Colonic mucosa (tissue), 4 donors: ENCODE data around the gene SNRPA1. TPM values are rescaled to one million over a fixed set of nuclear protein-coding genes. Genes with fewer than 3 reads are reported as not detected.

Experiments
- DNase-seq: peaks from one replicate; pipeline ENCODE4 v3.0.0-alpha.2; 2020
- H3K27ac ChIP-seq: fragments of 200-600 bp; one replicate; pipeline ENCODE4 v1.8.0; 2021
- H3K27me3 ChIP-seq: fragments of 200-600 bp; one replicate; pipeline ENCODE4 v1.8.0; 2021
- H3K36me3 ChIP-seq: fragments of 200-600 bp; one replicate; pipeline ENCODE4 v1.8.0; 2021
- H3K4me1 ChIP-seq: fragments of 200-600 bp; one replicate; pipeline ENCODE4 v1.8.0; 2021; ENCODE audit warnings: mild to moderate bottlenecking
- H3K4me3 ChIP-seq: fragments of 200-600 bp; one replicate; pipeline ENCODE4 v1.8.0; 2021
- H3K9ac ChIP-seq, 2 donors: one replicate each; pipeline ENCODE4 v1.7.0; 2013; ENCODE audit warnings: control low read depth in 2 of 2, low read depth in 2 of 2, low read length in 2 of 2
- H3K9me3 ChIP-seq: fragments of 200-600 bp; one replicate; pipeline ENCODE4 v1.8.0; 2021
- intact Hi-C: fragments of 100-400 bp; cut with DNase I; formaldehyde crosslinking; loops from one replicate; pipeline ENCODE4 v1.14.1; 2022
- total RNA-seq, 2 donors: library from RNA; stranded (reverse); fragmentation: NEBNext Ultra II Directional in 1 of 2; extraction: Animal tissue kit (Norgen Biotek cat#: 25700) in 1 of 2; gene quantifications; one replicate each; pipeline ENCODE4 v1.2.1, GENCODE V29; 2021
- TF ChIP-seq, protein P1 (sequence below): fragments of 200-600 bp; IDR thresholded peaks from one replicate; pipeline ENCODE4 v1.8.0; 2022; ENCODE audit warnings: antibody characterized with exemption, mild to moderate bottlenecking
- donor health status: healthy.
- donor health status: DM: no; HTN: no; CAD: no.
- donor health status: DM: no; HTN: no; CAD: no.

Gene SNRPA1
- total RNA-seq, 2 donors from 2014 or later: 52.6 to 82.7 TPM

DNA sequence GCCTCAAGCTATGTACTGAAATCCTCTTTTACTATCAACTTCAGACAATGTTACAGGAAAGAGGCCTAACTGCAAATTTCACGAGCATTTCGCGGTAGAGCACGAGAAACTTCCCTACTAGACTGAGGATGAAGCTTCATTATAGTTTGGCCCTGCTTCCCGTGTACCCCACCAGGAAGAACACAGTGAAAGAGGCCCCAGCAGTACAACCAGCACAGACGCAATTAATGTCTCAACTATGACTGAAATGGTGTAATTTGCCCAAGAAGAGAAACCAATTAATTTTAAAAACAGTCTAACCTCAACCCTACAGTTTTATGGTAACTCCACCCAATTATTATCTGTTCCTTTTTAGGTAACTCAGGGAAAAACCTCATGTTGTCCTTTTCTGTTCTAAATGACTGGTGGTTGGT is 55.3 kb downstream of the SNRPA1 start:
- H3K9ac ChIP-seq: no peak overlapping the region
- no peaks in the 10 kb centered on the region for H3K9me3 ChIP-seq
- H3K36me3 ChIP-seq: no peaks in the 10 kb centered on the region
- no peak for DNase-seq
- TF ChIP-seq, protein P1, sequence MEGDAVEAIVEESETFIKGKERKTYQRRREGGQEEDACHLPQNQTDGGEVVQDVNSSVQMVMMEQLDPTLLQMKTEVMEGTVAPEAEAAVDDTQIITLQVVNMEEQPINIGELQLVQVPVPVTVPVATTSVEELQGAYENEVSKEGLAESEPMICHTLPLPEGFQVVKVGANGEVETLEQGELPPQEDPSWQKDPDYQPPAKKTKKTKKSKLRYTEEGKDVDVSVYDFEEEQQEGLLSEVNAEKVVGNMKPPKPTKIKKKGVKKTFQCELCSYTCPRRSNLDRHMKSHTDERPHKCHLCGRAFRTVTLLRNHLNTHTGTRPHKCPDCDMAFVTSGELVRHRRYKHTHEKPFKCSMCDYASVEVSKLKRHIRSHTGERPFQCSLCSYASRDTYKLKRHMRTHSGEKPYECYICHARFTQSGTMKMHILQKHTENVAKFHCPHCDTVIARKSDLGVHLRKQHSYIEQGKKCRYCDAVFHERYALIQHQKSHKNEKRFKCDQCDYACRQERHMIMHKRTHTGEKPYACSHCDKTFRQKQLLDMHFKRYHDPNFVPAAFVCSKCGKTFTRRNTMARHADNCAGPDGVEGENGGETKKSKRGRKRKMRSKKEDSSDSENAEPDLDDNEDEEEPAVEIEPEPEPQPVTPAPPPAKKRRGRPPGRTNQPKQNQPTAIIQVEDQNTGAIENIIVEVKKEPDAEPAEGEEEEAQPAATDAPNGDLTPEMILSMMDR: no peak
- intact Hi-C loops: no loop called here
- no peak overlapping the region for H3K27ac ChIP-seq
- H3K4me1 ChIP-seq: no peaks in the 10 kb centered on the region
- no peak overlapping the region for H3K4me3 ChIP-seq
- H3K27me3 ChIP-seq: no peaks in the 10 kb centered on the region

DNA sequence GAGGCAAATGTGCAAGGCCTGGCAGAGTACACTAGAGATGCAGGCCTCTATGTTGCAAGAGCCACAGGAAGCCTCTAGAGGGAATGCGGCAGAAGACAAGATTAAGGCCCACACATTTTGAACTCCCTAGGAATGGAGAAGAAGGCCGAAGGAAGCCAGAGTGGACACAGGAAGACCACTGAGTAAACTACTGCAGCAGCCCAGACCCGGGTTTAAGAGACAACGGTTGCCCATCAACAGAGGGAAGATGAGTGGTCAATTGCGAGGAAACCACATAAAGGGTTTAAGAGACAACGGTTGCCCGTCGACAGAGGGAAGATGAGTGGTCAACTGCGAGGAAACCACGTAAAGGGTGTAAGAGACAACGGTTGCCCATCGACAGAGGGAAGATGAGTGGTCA is 57.8 kb downstream of the SNRPA1 start:
- Histone ChIP-seq H3K4me1 (no peaks in the 10 kb centered on the region), H3K36me3 (no peaks in the 10 kb centered on the region), H3K4me3 (no peak overlapping the region), H3K27me3 (no peaks in the 10 kb centered on the region), H3K9me3 (no peaks in the 10 kb centered on the region), H3K9ac (no peak overlapping the region), H3K27ac (no peak overlapping the region)
- TF ChIP-seq, protein P1: no peak
- DNase-seq: no peak
- intact Hi-C loops: no loop called here

DNA sequence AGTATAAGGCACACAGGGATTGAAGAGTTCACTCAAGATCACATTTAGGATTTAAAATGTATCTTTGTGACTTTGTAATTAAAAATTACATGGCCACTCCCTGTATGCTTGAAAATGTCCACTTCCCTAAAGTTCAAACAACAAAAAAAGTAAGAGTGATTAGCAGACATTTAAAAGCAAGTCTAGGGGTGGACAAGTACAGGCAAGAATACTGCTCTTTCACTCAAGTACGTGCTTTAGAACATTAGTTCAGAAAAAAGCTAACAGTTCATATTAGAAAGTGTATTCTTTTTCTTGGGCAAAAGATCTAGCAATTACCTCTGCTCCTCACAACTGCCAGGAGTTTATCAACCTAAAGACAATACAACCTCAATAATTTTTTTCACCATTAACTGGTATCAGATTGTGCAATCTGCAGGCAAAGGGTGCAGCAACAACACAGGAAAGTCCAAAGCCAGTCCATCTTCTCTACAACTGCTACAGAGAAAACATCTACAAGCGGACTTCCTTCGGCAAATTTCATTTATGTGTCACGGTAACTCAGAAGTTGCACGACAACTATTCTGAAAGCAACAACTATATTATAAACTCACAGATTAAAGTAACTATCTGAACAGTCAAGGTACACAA is 61.3 kb downstream of the SNRPA1 start:
- DNase-seq: no peak
- H3K36me3 ChIP-seq: no peaks in the 10 kb centered on the region
- no peak overlapping the region for H3K9ac ChIP-seq
- TF ChIP-seq, protein P1: no peak
- no peak overlapping the region for H3K4me3 ChIP-seq
- no peak overlapping the region for H3K27ac ChIP-seq
- H3K4me1 ChIP-seq: no peaks in the 10 kb centered on the region
- intact Hi-C loops: no loop called here
- H3K27me3 ChIP-seq: no peaks in the 10 kb centered on the region
- H3K9me3 ChIP-seq: no peaks in the 10 kb centered on the region

DNA sequence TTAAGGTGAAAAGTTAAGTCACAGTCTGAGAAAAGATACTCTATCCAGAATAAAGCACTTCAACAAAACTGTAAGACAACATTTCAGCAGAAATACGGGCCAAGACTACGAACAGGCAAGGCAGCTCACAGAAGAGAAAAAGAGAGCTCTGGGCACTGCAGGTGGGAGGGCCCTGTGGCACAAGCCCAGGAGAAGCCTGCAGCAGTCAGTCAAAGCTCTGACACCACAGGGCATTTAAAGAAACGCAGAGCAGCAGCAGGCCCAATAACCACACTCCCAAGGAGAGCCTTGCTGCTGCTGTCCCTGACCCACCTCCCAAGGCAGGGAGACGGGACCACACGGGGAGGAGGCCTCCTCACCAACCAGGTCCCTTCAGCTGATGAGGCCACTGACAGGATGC is 62.4 kb downstream of the SNRPA1 start:
- Histone ChIP-seq H3K4me1 (no peaks in the 10 kb centered on the region), H3K9me3 (no peaks in the 10 kb centered on the region), H3K27ac (no peak overlapping the region), H3K27me3 (no peaks in the 10 kb centered on the region), H3K36me3 (no peaks in the 10 kb centered on the region), H3K9ac (no peak overlapping the region), H3K4me3 (no peak overlapping the region)
- intact Hi-C loops: no loop called here
- DNase-seq: no peak
- TF ChIP-seq, protein P1: no peak

Other genes with a start within 250 kb of the SNRPA1 start
- 10 to 100 TPM; 12.3 to 13.7 TPM for gene CHSY1, start 43.2 kb downstream of the SNRPA1 start, total RNA-seq
- 100 to 1,000 TPM in 1 of 2 donors, 10 to 100 TPM in 1; 85.8 to 121 TPM for gene SELENOS, start 17.8 kb downstream of the SNRPA1 start, total RNA-seq
- 10 to 100 TPM; 29.9 to 39.5 TPM for gene PCSK6, start 194.5 kb upstream of the SNRPA1 start, total RNA-seq